A549 (cell line): ENCODE data around the gene HAAO. TPM values are rescaled to one million over a fixed set of nuclear protein-coding genes. Genes with fewer than 3 reads are reported as not detected.

Experiments used
- ATAC-seq, 2 experiments: fragments of 200-7000 bp in 1 of 2; fragments of >200 bp in 1 of 2; cut with Nextera tagmentation in 1 of 2; cut with Tn5 transposase in 1 of 2; 3 replicates each; pipeline versions ENCODE4 v1.8.0 to v1.9.1; 2018 to 2020; ENCODE audit warnings: mild to moderate bottlenecking in 1 of 2, moderate library complexity in 1 of 2
- CTCF ChIA-PET: fragments of 300-600 bp; sonication (Branson Sonifier 250); formaldehyde crosslinking; extraction: SDS; loops from one replicate; lab custom pipeline; 2021; ENCODE audit warnings: antibody characterized with exemption, inconsistent platforms; lab: Yijun Ruan, JAX
- POLR2A ChIA-PET: fragments of 350-600 bp; formaldehyde crosslinking; extraction: SDS; loops from one replicate; lab custom pipeline; 2021; ENCODE audit warnings: antibody characterized with exemption, inconsistent platforms; lab: Yijun Ruan, JAX
- DNase-seq, 2 experiments: peaks; one replicate each; pipeline versions ENCODE4 v3.0.0 to v3.0.0-alpha.2; 2011 to 2016; ENCODE audit warnings: low read depth in 1 of 2, low spot score in 1 of 2
- FAIRE-seq: peaks from 2 replicates; lab custom pipeline; 2011; peaks lifted over from hg19 to GRCh38; lab: Jason Lieb, UNC
- H3K27ac ChIP-seq, 2 experiments: fragments of >200 bp; sonication (Bioruptor Twin); formaldehyde crosslinking; 3 replicates each; pipeline ENCODE4 v1.5.1; 2016 to 2017
- H3K4me1 ChIP-seq: fragments of >200 bp; sonication (Bioruptor Twin); formaldehyde crosslinking; 3 replicates; pipeline ENCODE4 v1.6.1; 2016
- H3K4me2 ChIP-seq: fragments of >200 bp; sonication (Bioruptor Twin); formaldehyde crosslinking; 3 replicates; pipeline ENCODE4 v1.6.1; 2016
- H3K4me3 ChIP-seq: fragments of >200 bp; sonication (Bioruptor Twin); formaldehyde crosslinking; 3 replicates; pipeline ENCODE4 v1.5.1; 2016
- H3K9me3 ChIP-seq: fragments of >200 bp; sonication (Bioruptor Twin); formaldehyde crosslinking; 3 replicates; pipeline ENCODE4 v1.6.1; 2016
- CBX2 ChIP-seq: fragments of 200-600 bp; sonication (generic); IDR thresholded peaks from 2 replicates; pipeline ENCODE4 v1.6.1; 2016; ENCODE audit warnings: low read depth, mild to moderate bottlenecking, borderline replicate concordance
- CBX8 ChIP-seq: fragments of 200-600 bp; sonication (generic); IDR thresholded peaks from 2 replicates; pipeline ENCODE4 v1.6.1; 2016
- CEBPB ChIP-seq, 2 experiments: fragments of >200 bp in 1 of 2; sonication (Bioruptor Twin) in 1 of 2; formaldehyde crosslinking in 1 of 2; IDR thresholded peaks; 2 replicates each; pipeline ENCODE4 v1.6.1; 2012 to 2016
- CHD2 ChIP-seq: fragments of 150-350 bp; IDR thresholded peaks from 2 replicates; pipeline ENCODE4 v1.6.1; 2014; ENCODE audit warnings: low read length; ENCODE audit not compliant: partially characterized antibody
- EP300 ChIP-seq, 2 experiments: fragments of >200 bp; sonication (Bioruptor Twin); formaldehyde crosslinking; IDR thresholded peaks; 2 replicates in 1 of 2; 3 replicates in 1 of 2; pipeline ENCODE4 v1.6.1; 2016 to 2017
- ESRRA ChIP-seq: fragments of 150-350 bp; IDR thresholded peaks from 2 replicates; pipeline ENCODE4 v1.6.1; 2014; ENCODE audit warnings: mild to moderate bottlenecking, low read length, borderline replicate concordance
- FOSL2 ChIP-seq, 2 experiments: fragments of 450-650 bp in 1 of 2; fragments of >200 bp in 1 of 2; sonication (Bioruptor Twin) in 1 of 2; formaldehyde crosslinking; IDR thresholded peaks; 2 replicates each; pipeline versions ENCODE4 v1.5.0 to v1.6.1; 2016 to 2020; ENCODE audit warnings: mild to moderate bottlenecking in 1 of 2, moderate library complexity in 1 of 2
- GATA3 ChIP-seq: IDR thresholded peaks from 2 replicates; pipeline ENCODE4 v1.6.1; 2012; ENCODE audit warnings: borderline replicate concordance
- HEYL ChIP-seq: fragments of 250-450 bp; sonication (Bioruptor Pico); IDR thresholded peaks from 2 replicates; pipeline ENCODE4 v1.8.0; 2021; ENCODE audit warnings: mild to moderate bottlenecking, moderate library complexity
- HOXA7 ChIP-seq: fragments of 250-450 bp; sonication (Bioruptor Pico); IDR thresholded peaks from 2 replicates; pipeline ENCODE4 v1.5.0; 2020; ENCODE audit warnings: mild to moderate bottlenecking, moderate library complexity
- JUN ChIP-seq, 2 experiments: fragments of >200 bp; sonication (Bioruptor Twin); formaldehyde crosslinking; IDR thresholded peaks; 2 replicates in 1 of 2; 3 replicates in 1 of 2; pipeline ENCODE4 v1.6.1; 2016 to 2017
- JUNB ChIP-seq: fragments of >200 bp; sonication (Bioruptor Twin); formaldehyde crosslinking; IDR thresholded peaks from 2 replicates; pipeline ENCODE4 v1.6.1; 2016
- MYC ChIP-seq: IDR thresholded peaks from 2 replicates; pipeline ENCODE4 v1.6.1; 2012; ENCODE audit warnings: mild to moderate bottlenecking, inconsistent platforms, low read length, improper control_type of control experiment, borderline replicate concordance
- PBX3 ChIP-seq: IDR thresholded peaks from 2 replicates; pipeline ENCODE4 v1.6.1; 2012
- PHF8 ChIP-seq: fragments of 200-600 bp; sonication (generic); IDR thresholded peaks from 2 replicates; pipeline ENCODE4 v1.6.1; 2016; ENCODE audit warnings: low read depth, mild to moderate bottlenecking, antibody characterized with exemption, moderate library complexity, borderline replicate concordance
- RAD21 ChIP-seq, 2 experiments: fragments of >200 bp in 1 of 2; sonication (Bioruptor Twin) in 1 of 2; formaldehyde crosslinking in 1 of 2; IDR thresholded peaks in 1 of 2; conservative IDR thresholded peaks in 1 of 2; 2 replicates in 1 of 2; 3 replicates in 1 of 2; pipeline ENCODE4 v1.6.1; 2012 to 2018; ENCODE audit warnings: inconsistent platforms in 1 of 2
- SREBF2 ChIP-seq: fragments of 450-650 bp; IDR thresholded peaks from 2 replicates; pipeline ENCODE4 v1.6.1; 2014; ENCODE audit warnings: mild to moderate bottlenecking, moderate library complexity
- WGBS: methylation state at CpG from one replicate; pipeline ENCODE4 v1.1.6; 2017; ENCODE audit errors: missing lambda C conversion rate; 5-methylcytosine and 5-hydroxymethylcytosine counted together
- polyA plus RNA-seq, 4 experiments: library from polyadenylated mRNA; depleted of rRNA in 3 of 4; stranded (reverse); fragments of >200 nt; fragmentation: RNase III in 1 of 4; extraction: RNeasy Plus Mini Kit Qiagen cat#74134 plus additional on column Dnase treatment in 1 of 4; gene quantifications; 2 replicates in 3 of 4; 3 replicates in 1 of 4; pipeline ENCODE4 v1.2.3, GENCODE V29; 2011 to 2017
- TF ChIP-seq, protein P1 (sequence below): fragments of >200 bp; sonication (Bioruptor Twin); formaldehyde crosslinking; IDR thresholded peaks from 3 replicates; pipeline ENCODE4 v1.5.1; 2016
- TF ChIP-seq, protein P2 (sequence below): fragments of >200 bp; sonication (Bioruptor Twin); formaldehyde crosslinking; IDR thresholded peaks from 3 replicates; pipeline ENCODE4 v1.6.1; 2016
- TF ChIP-seq, protein P3 (sequence below): fragments of 450-650 bp; IDR thresholded peaks from 2 replicates; pipeline ENCODE4 v1.6.1; 2014; ENCODE audit warnings: antibody characterized with exemption

Gene HAAO
- polyA plus RNA-seq, 2 of the 4 experiments (the other 2 are of a cell fraction): not detected

DNA sequence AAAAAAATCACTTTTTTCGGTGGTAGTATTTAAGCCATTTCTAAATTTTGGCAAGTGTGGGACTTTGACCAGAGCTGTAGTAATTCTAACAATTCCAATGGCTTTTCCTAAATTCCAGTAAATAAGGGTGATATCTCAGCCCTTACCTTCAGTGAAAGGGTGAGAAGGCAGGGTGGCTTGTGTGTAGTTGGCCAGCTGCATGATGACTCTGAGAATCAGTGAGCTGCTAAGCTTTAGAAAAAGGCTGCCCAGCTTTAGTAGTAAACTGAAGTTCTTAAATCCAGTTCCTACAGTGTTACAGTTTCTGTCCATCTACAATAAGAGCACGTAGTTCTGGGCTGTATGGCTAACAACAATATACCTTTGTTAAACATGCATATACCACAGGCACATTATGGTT lies 70.5 kb downstream of the HAAO start:
- 89% methylated on average over 2 of the region's 2 CpGs for WGBS
- Histone ChIP-seq H3K4me2 (no peak overlapping the region), H3K4me3 (no peak overlapping the region), H3K9me3 (no peaks in the 10 kb centered on the region), H3K27ac (no peak overlapping the region), H3K4me1 (no peaks in the 10 kb centered on the region)
- ChIA-PET POLR2A (no interaction called here), CTCF (no interaction called here)
- FAIRE-seq (no peak), ATAC-seq (0 out of 6 replicates have a peak, but pooled peaks of 1 of the 2 experiments have one; percentile 22), DNase-seq (no peak)
- TF ChIP-seq JUNB: no peak
- TF ChIP-seq, protein P1, sequence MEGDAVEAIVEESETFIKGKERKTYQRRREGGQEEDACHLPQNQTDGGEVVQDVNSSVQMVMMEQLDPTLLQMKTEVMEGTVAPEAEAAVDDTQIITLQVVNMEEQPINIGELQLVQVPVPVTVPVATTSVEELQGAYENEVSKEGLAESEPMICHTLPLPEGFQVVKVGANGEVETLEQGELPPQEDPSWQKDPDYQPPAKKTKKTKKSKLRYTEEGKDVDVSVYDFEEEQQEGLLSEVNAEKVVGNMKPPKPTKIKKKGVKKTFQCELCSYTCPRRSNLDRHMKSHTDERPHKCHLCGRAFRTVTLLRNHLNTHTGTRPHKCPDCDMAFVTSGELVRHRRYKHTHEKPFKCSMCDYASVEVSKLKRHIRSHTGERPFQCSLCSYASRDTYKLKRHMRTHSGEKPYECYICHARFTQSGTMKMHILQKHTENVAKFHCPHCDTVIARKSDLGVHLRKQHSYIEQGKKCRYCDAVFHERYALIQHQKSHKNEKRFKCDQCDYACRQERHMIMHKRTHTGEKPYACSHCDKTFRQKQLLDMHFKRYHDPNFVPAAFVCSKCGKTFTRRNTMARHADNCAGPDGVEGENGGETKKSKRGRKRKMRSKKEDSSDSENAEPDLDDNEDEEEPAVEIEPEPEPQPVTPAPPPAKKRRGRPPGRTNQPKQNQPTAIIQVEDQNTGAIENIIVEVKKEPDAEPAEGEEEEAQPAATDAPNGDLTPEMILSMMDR: no peak
- no peak for TF ChIP-seq HOXA7 (CRISPR knock-in tag)
- TF ChIP-seq JUN (IDR thresholded peaks at IDR 0.05): no peak
- TF ChIP-seq, protein P2, sequence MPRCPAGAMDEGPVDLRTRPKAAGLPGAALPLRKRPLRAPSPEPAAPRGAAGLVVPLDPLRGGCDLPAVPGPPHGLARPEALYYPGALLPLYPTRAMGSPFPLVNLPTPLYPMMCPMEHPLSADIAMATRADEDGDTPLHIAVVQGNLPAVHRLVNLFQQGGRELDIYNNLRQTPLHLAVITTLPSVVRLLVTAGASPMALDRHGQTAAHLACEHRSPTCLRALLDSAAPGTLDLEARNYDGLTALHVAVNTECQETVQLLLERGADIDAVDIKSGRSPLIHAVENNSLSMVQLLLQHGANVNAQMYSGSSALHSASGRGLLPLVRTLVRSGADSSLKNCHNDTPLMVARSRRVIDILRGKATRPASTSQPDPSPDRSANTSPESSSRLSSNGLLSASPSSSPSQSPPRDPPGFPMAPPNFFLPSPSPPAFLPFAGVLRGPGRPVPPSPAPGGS: no peak
- TF ChIP-seq RAD21 (conservative IDR thresholded peaks at IDR 0.05 in 1 of 2, IDR thresholded peaks at IDR 0.05 in 1 of 2): no peak
- TF ChIP-seq EP300 (IDR thresholded peaks at IDR 0.05): no peak
- no peak for TF ChIP-seq CBX8
- no peak for TF ChIP-seq ESRRA
- no peak for TF ChIP-seq CHD2
- no peak for TF ChIP-seq PBX3
- TF ChIP-seq FOSL2 (IDR thresholded peaks at IDR 0.05): no peak
- TF ChIP-seq FOSL2 (CRISPR knock-in tag; IDR thresholded peaks at IDR 0.05): no peak
- no peak for TF ChIP-seq CEBPB (IDR thresholded peaks at IDR 0.05)
- TF ChIP-seq MYC: no peak
- TF ChIP-seq HEYL: no peak
- TF ChIP-seq CBX2: no peak
- TF ChIP-seq PHF8: no peak
- no peak for TF ChIP-seq GATA3
- TF ChIP-seq SREBF2: no peak
- TF ChIP-seq, protein P3, sequence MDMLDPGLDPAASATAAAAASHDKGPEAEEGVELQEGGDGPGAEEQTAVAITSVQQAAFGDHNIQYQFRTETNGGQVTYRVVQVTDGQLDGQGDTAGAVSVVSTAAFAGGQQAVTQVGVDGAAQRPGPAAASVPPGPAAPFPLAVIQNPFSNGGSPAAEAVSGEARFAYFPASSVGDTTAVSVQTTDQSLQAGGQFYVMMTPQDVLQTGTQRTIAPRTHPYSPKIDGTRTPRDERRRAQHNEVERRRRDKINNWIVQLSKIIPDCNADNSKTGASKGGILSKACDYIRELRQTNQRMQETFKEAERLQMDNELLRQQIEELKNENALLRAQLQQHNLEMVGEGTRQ: no peak

Other genes with a start within 250 kb of the HAAO start
- gene MTA3, start 224.0 kb downstream of the HAAO start, polyA plus RNA-seq (2011; rRNA removed): 65.6 and 74.1 TPM in 2 replicates
- 45.3 to 52.7 TPM (median 49.3 TPM) in 3 replicates for gene MTA3, start 224.0 kb downstream of the HAAO start, polyA plus RNA-seq (2017; fragmentation: RNase III; extraction: RNeasy Plus Mini Kit Qiagen cat#74134 plus additional on column Dnase treatment)
- gene OXER1, start 28.4 kb downstream of the HAAO start, polyA plus RNA-seq (2011; rRNA removed): not detected in 2 replicates
- not detected in 3 replicates for gene OXER1, start 28.4 kb downstream of the HAAO start, polyA plus RNA-seq (2017; fragmentation: RNase III; extraction: RNeasy Plus Mini Kit Qiagen cat#74134 plus additional on column Dnase treatment)